A549 (cell line): ENCODE results near the gene TMEM151A. TPM values are rescaled to one million over a fixed set of nuclear protein-coding genes. Genes with fewer than 3 reads are reported as not detected.

Source experiments
- ATAC-seq, 2 experiments: fragments of 200-7000 bp in 1 of 2; fragments of >200 bp in 1 of 2; cut with Nextera tagmentation in 1 of 2; cut with Tn5 transposase in 1 of 2; 3 replicates each; pipeline versions ENCODE4 v1.8.0 to v1.9.1; 2018 to 2020; ENCODE audit warnings: mild to moderate bottlenecking in 1 of 2, moderate library complexity in 1 of 2
- CTCF ChIA-PET: fragments of 300-600 bp; sonication (Branson Sonifier 250); formaldehyde crosslinking; extraction: SDS; loops from one replicate; lab custom pipeline; 2021; ENCODE audit warnings: antibody characterized with exemption, inconsistent platforms; lab: Yijun Ruan, JAX
- POLR2A ChIA-PET: fragments of 350-600 bp; formaldehyde crosslinking; extraction: SDS; loops from one replicate; lab custom pipeline; 2021; ENCODE audit warnings: antibody characterized with exemption, inconsistent platforms; lab: Yijun Ruan, JAX
- DNase-seq, 2 experiments: peaks; one replicate each; pipeline versions ENCODE4 v3.0.0 to v3.0.0-alpha.2; 2011 to 2016; ENCODE audit warnings: low read depth in 1 of 2, low spot score in 1 of 2
- FAIRE-seq: peaks from 2 replicates; lab custom pipeline; 2011; peaks lifted over from hg19 to GRCh38; lab: Jason Lieb, UNC
- H3K27ac ChIP-seq, 2 experiments: fragments of >200 bp; sonication (Bioruptor Twin); formaldehyde crosslinking; 3 replicates each; pipeline ENCODE4 v1.5.1; 2016 to 2017
- H3K4me1 ChIP-seq: fragments of >200 bp; sonication (Bioruptor Twin); formaldehyde crosslinking; 3 replicates; pipeline ENCODE4 v1.6.1; 2016
- H3K4me2 ChIP-seq: fragments of >200 bp; sonication (Bioruptor Twin); formaldehyde crosslinking; 3 replicates; pipeline ENCODE4 v1.6.1; 2016
- H3K4me3 ChIP-seq: fragments of >200 bp; sonication (Bioruptor Twin); formaldehyde crosslinking; 3 replicates; pipeline ENCODE4 v1.5.1; 2016
- H3K9me3 ChIP-seq: fragments of >200 bp; sonication (Bioruptor Twin); formaldehyde crosslinking; 3 replicates; pipeline ENCODE4 v1.6.1; 2016
- ATOH8 ChIP-seq: fragments of 250-450 bp; sonication (Bioruptor Pico); IDR thresholded peaks from 2 replicates; pipeline ENCODE4 v1.5.0; 2020; ENCODE audit warnings: low read depth, mild to moderate bottlenecking, moderate library complexity
- BHLHE40 ChIP-seq: IDR thresholded peaks from 2 replicates; pipeline ENCODE4 v1.6.1; 2012; ENCODE audit warnings: low read depth, low read length, inconsistent platforms
- CBX8 ChIP-seq: fragments of 200-600 bp; sonication (generic); IDR thresholded peaks from 2 replicates; pipeline ENCODE4 v1.6.1; 2016
- CHD4 ChIP-seq: fragments of 200-600 bp; sonication (generic); IDR thresholded peaks from 2 replicates; pipeline ENCODE4 v1.6.1; 2016; ENCODE audit warnings: antibody characterized with exemption, mild to moderate bottlenecking, borderline replicate concordance
- CTCF ChIP-seq: fragments of >200 bp; sonication (Bioruptor Twin); formaldehyde crosslinking; IDR thresholded peaks from 3 replicates; pipeline ENCODE4 v1.5.1; 2016
- FOSB ChIP-seq: fragments of 250-450 bp; sonication (Bioruptor Pico); IDR thresholded peaks from 2 replicates; pipeline ENCODE4 v1.5.0; 2020; ENCODE audit warnings: mild to moderate bottlenecking, moderate library complexity
- HES2 ChIP-seq: fragments of >200 bp; sonication (Bioruptor Twin); formaldehyde crosslinking; IDR thresholded peaks from 2 replicates; pipeline ENCODE4 v1.6.1; 2016
- HOXB5 ChIP-seq: fragments of 250-450 bp; sonication (Bioruptor Pico); IDR thresholded peaks from 2 replicates; pipeline ENCODE4 v1.5.0; 2020; ENCODE audit warnings: mild to moderate bottlenecking, moderate library complexity
- KDM5A ChIP-seq: fragments of 200-600 bp; sonication (generic); IDR thresholded peaks from 2 replicates; pipeline ENCODE4 v1.6.1; 2016; ENCODE audit warnings: antibody characterized with exemption, mild to moderate bottlenecking
- MAFK ChIP-seq: fragments of 450-650 bp; IDR thresholded peaks from 2 replicates; pipeline ENCODE4 v1.6.1; 2014; ENCODE audit not compliant: partially characterized antibody
- NFE2L2 ChIP-seq: fragments of 150-350 bp; conservative IDR thresholded peaks from 2 replicates; pipeline ENCODE4 v1.6.1; 2014; ENCODE audit warnings: low read length
- PHF8 ChIP-seq: fragments of 200-600 bp; sonication (generic); IDR thresholded peaks from 2 replicates; pipeline ENCODE4 v1.6.1; 2016; ENCODE audit warnings: low read depth, mild to moderate bottlenecking, antibody characterized with exemption, moderate library complexity, borderline replicate concordance
- POLR2A ChIP-seq: IDR thresholded peaks from 2 replicates; pipeline ENCODE4 v1.6.1; 2012; ENCODE audit warnings: mild to moderate bottlenecking, low read length
- RARB ChIP-seq: fragments of 250-450 bp; sonication (Bioruptor Pico); IDR thresholded peaks from 2 replicates; pipeline ENCODE4 v1.8.0; 2021; ENCODE audit warnings: mild to moderate bottlenecking, moderate library complexity
- RFX5 ChIP-seq: fragments of 450-650 bp; IDR thresholded peaks from 2 replicates; pipeline ENCODE4 v1.7.1; 2014; ENCODE audit warnings: antibody characterized with exemption, mild to moderate bottlenecking, moderate library complexity
- TP53 ChIP-seq: fragments of 250-450 bp; sonication (Bioruptor Pico); IDR thresholded peaks from 2 replicates; pipeline ENCODE4 v1.5.0; 2021; ENCODE audit warnings: mild to moderate bottlenecking, moderate library complexity
- ZC3H11A ChIP-seq: fragments of 450-650 bp; IDR thresholded peaks from 2 replicates; pipeline ENCODE4 v1.6.1; 2014; ENCODE audit warnings: antibody characterized with exemption, mild to moderate bottlenecking
- ZFP36 ChIP-seq: fragments of 450-650 bp; IDR thresholded peaks from 2 replicates; pipeline ENCODE4 v1.6.1; 2014; ENCODE audit warnings: borderline replicate concordance; ENCODE audit not compliant: partially characterized antibody
- ZNF302 ChIP-seq: fragments of 250-450 bp; sonication (Bioruptor Pico); IDR thresholded peaks from 2 replicates; pipeline ENCODE4 v1.9.0; 2021; ENCODE audit warnings: inconsistent platforms, mild to moderate bottlenecking, moderate library complexity
- WGBS: methylation state at CpG from one replicate; pipeline ENCODE4 v1.1.6; 2017; ENCODE audit errors: missing lambda C conversion rate; 5-methylcytosine and 5-hydroxymethylcytosine counted together
- polyA plus RNA-seq, 4 experiments: library from polyadenylated mRNA; depleted of rRNA in 3 of 4; stranded (reverse); fragments of >200 nt; fragmentation: RNase III in 1 of 4; extraction: RNeasy Plus Mini Kit Qiagen cat#74134 plus additional on column Dnase treatment in 1 of 4; gene quantifications; 2 replicates in 3 of 4; 3 replicates in 1 of 4; pipeline ENCODE4 v1.2.3, GENCODE V29; 2011 to 2017

TMEM151A gene
- polyA plus RNA-seq, 2 of the 4 experiments (the other 2 are of a cell fraction), result 0.44 to 1.8 TPM

DNA sequence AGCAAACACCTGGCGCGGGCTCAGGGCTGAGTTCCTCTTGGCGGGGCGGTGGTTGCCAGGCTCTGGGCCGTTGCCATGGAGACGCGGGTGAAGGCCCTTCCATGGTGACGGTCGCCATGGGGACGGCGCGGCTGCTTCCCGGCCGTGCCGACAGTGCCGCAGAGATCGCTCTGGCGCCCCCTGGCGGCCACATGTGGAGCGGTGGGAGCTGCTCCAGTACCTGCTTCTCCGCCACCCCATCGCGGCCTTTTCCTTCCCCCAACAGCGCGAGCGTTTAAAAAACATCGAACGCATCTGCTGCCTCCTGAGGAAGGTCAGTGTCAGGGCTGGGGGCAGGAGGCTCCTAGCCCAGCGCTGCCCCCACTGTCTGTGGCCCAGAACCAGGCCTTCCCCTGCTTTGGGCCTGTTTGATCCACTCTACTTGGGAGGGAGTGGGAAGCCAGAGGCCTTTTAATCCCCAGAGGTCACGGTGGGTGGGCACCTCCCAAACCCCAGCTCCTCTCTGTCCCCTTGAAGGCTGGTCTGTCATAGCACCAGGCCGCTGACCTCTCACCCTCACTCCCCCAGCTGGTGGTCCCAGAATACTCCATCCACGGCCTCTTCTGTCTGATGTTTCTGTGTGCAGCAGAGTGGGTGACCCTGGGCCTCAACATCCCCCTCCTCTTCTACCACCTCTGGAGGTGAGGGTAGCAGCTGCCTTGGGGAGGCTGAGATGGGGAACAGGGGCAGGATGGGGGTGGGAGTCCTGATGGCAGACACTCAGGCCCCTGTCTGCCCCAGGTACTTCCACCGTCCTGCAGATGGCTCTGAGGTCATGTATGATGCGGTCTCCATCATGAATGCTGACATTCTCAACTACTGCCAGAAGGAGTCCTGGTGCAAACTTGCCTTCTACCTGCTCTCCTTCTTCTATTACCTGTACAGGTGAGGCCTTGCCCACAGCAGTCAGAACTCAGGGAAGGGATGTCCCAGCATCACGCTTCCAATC is 8.9 kb upstream of the TMEM151A start (continued):
- TF ChIP-seq BHLHE40, result no peak

GRCh38 chr11:66283461-66284105 is 8.1 kb upstream of the TMEM151A start:
- POLR2A ChIA-PET, result no interaction called here
- 98% methylated on average over 9 of the region's 14 CpGs for WGBS

GRCh38 chr11:66284526-66285078 is 7.1 kb upstream of the TMEM151A start:
- 92% methylated on average over 16 of the region's 16 CpGs for WGBS

More at GRCh38 chr11:66283461-66284105, 8.1 kb upstream of the TMEM151A start:
- FAIRE-seq (no peak), ATAC-seq (no peak), DNase-seq (no peak)
- Histone ChIP-seq H3K4me1 (peaks cover 33% of the 10 kb centered on the region), H3K4me2 (no peak overlapping the region), H3K4me3 (no peak overlapping the region), H3K27ac (no peak overlapping the region), H3K9me3 (no peaks in the 10 kb centered on the region)
- CTCF ChIA-PET, result interaction anchor here (0.6 to 8.3 kb wide), 26 partner anchors 7 to 578 kb away, joined by 3 to 63 read pairs (median 5); partner anchors contain the start of genes RIN1 and TMEM151A
- TF ChIP-seq KDM5A, result no peak
- no peak for TF ChIP-seq BHLHE40
- TF ChIP-seq ATOH8, result no peak
- no peak for TF ChIP-seq ZNF302 (CRISPR knock-in tag)
- no peak for TF ChIP-seq HOXB5 (CRISPR knock-in tag)
- no peak for TF ChIP-seq MAFK
- TF ChIP-seq PHF8, result no peak
- no peak for TF ChIP-seq FOSB (CRISPR knock-in tag)
- no peak for TF ChIP-seq CTCF
- no peak for TF ChIP-seq NFE2L2
- no peak for TF ChIP-seq CHD4
- no peak for TF ChIP-seq RARB (CRISPR knock-in tag)
- TF ChIP-seq HES2, result no peak
- TF ChIP-seq ZC3H11A, result no peak
- no peak for TF ChIP-seq CBX8
- TF ChIP-seq TP53 (CRISPR knock-in tag), result no peak
- TF ChIP-seq RFX5, result no peak
- TF ChIP-seq ZFP36, result no peak

More at GRCh38 chr11:66284526-66285078, 7.1 kb upstream of the TMEM151A start:
- ATAC-seq (no peak), DNase-seq (no peak), FAIRE-seq (no peak)
- ChIA-PET CTCF (interaction anchor here (0.9 to 8.3 kb wide), 4 partner anchors 26 to 62 kb away, joined by 3 to 63 read pairs (median 3); partner anchors contain the start of gene B4GAT1), POLR2A (no interaction called here)
- H3K4me2 ChIP-seq, result no peak overlapping the region
- H3K9me3 ChIP-seq, result no peaks in the 10 kb centered on the region
- H3K27ac ChIP-seq, result no peak overlapping the region
- TF ChIP-seq POLR2A (no peak), RARB (CRISPR knock-in tag) (no peak), CBX8 (no peak)
- H3K4me1 ChIP-seq, result peaks cover 30% of the 10 kb centered on the region
- H3K4me3 ChIP-seq, result no peak overlapping the region
